ENCODE measurements around the gene ABHD14A.

Gene ABHD14A

DNA sequence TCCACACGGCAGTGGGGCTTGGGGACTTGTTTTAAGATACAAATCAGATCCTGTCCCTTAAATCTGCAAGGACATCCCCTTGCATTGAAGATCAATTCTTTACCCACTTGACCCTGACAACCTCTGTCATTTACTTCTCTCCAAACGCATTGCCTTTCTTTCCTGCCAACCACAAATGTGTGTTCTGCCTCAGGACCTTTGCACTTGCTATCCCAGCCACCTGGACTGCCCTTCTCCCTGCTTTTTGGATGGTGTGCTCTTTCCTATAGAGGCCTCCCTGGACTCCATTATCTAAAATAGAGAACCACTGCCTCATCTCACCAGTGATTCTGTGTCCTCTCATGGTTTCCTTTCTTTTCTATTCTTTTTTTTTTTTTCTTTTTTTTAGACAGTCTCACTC lies 22.3 kb downstream of the ABHD14A start:
- DNase-seq (ENCODE audit: low read depth), result no peak

DNA sequence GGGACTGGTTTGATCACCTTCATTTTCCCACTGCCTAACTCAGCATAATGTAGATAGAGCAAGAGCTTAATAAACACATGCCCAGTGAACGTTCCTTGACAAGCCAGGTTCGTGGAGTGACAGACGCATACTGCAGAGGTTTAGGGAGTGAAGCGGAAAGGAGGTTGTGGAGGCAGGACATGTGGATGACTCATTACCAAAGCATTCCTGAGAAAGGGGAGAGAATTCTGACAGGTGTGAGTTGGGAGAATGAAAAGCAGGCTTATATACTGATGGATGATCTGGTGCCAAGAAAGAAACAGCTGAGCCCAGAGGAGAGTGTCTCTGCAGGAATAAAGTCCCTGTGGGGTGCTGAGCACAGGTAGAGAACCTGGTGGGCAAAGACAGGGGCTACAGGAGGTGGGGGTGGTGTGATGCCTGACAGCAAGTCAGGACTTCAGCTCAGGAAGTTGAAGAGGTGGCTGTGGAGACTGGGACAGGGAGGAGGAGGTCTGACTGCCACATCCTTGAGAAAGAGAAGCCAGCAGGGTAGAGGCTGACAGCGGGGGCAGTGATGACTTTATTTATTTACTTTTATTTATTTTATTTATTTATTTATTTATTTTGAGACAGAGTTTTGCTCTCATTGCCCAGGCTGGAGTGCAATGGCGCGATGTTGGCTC lies 23.2 kb downstream of the ABHD14A start:
- DNase-seq (ENCODE audit: low read depth), result no peak

DNA sequence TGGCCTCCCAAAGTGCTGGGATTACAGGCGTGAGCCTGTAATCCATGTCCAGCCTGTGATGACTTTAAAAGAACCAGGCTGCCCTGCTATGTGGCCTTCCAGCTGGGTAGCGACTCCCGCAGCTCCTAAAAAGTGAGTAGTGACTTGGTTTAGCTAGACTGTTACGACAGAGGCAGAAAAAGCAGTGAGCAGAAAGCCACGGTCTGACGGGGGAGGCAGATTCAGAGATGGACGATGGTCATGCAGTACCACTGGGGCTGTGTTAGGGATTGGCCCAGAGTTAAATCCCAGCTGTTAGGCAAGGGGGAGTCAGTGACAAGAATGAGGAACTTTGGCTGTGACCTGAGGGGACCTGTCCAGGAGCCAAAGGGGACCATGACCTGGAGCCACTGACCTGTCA lies 23.9 kb downstream of the ABHD14A start:
- DNase-seq (ENCODE audit: low read depth), result no peak

DNA sequence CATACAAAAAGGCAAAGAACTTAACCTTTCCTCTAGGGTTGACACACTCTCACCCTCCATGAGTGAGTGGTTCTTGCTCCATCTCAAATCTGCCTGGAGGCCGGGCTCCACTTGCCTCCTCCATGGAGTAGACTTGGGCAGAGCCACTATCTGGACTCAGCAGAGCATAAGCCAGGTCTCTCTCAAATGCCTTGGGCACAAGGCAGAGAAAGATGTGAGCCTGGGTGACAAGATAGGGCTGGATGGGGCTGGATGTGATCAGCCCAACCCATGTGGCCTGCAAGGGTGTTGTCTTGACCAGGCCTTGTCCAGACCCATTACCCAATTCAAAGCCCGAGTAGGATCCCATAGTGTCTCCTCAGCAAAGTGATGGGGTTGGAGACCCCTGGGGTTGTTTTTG lies 25.0 kb downstream of the ABHD14A start:
- DNase-seq (ENCODE audit: low read depth), result no peak

DNA sequence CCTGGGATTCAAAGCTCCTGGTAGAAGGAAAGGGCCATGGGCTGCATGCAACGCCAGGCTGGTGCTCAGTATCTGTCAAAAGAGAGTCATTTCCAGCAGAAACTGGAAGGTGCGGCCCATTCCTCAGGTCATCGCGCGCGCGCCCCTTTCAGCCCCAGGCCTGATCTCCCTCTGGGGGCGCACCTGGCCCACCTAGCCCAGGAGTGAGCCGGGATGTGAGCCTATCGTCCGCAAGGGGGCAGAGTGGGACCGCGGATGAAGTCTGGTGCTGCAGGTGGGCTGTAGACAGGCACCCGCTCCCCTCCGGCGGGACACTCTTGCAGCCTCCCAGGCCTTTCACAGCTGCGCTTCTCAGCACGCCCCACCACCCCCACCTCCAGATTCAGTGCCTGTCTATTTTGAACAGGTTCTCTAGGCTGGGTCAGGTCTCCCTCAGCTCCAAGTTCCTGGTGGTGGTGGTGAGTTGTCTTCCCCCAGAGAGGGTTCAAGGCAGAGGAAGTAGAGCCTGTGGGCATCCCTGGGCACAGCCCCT lies 26.6 kb downstream of the ABHD14A start:
- no peak for DNase-seq (ENCODE audit: low read depth)

DNA sequence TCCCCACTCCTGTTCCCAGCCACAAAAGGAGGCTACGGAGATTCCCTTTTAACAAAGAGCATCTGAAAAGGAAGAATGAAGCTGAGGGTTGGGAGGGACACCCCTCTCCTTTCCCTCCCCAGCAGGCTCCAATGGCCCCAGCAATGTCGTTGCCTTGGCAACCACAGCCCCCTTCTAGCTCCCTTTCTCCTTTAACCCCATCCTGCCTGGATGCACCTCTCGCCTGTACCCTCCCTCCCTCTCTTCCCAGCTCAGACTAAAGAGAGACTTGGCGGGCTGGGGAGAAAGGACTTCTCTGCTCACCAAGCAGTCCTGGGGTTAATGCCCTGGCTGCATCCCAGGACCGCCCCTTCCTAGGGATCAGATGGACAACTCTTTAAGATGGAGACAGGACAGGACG lies 27.9 kb downstream of the ABHD14A start:
- DNase-seq (ENCODE audit: low read depth), result no peak

DNA sequence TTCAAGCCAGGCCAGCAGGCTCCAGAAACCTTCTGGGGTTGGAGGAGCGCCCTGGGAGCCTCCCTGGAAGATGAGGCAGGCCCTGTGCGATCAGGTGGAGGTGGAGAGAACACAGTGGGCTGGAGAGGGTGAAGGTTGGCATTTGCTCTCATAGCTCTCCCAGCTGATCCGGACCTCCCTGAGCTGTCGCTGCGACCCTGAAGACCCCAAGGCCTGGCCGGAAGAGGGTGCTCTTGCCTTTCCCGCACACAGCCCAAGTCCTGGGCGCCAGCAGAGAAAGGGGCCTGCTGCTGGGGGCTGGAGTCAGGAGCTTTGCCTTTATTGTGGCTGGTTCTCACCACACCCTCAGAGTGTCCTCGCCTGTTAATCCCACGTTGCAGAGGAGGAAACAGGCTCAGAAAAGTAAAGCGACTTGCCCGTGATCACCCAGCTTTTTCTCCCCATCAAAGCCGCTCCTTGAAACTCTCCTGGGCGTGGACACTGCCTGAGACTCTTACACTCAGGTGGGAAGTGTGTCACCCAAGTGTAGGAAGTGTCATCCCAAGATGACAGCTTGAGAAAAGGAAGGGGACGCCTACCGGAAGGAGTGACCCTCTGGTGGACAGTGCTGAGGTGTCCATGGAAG lies 29.4 kb downstream of the ABHD14A start:
- DNase-seq (ENCODE audit: low read depth), result no peak

DNA sequence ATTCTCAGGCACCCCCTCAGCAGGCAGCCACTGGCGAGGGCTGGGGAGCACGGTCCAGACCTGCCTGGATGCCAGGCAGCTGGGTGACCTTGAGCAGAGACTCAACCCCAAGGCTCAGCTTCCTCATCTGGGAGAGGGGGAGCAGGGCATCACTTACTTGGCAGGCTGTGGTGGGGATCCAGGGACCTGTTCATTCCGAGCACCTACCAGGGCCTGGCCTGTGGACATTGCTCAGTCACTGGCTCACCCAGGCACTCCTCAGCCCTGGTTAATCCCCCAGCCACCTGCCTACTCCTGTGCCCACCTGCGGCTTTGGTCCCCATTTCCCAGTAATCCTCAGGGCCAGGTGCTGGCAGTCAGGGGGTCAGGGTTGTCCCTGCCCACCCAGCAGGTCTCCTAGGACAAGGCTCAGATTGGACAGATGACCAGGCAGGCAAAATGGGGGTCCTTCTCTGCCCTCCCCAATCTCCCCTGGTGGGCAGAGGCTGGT lies 30.1 kb downstream of the ABHD14A start:
- DNase-seq (ENCODE audit: low read depth), result no peak

DNA sequence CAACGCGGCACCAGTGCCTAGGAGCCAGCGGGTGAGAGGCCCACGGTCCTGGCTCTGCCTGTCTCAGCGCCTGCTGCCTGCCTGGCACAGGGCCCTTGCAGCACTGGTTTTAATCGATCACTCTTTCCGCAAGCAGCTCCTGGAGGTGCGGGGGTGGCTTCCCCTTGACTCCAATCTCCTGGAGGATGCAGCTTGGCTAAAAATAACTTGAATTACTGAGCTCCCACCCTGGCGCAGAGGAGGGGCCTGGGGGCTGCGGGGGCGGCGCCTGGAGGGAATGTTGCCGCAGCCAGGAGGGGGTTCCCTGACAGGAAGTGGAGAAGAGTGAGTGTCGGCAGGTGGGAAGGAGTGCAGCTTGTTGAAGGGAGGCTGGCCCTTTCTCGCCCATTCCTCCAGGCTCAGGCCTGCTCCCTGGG lies 30.7 kb downstream of the ABHD14A start:
- DNase-seq (ENCODE audit: low read depth), result no peak

DNA sequence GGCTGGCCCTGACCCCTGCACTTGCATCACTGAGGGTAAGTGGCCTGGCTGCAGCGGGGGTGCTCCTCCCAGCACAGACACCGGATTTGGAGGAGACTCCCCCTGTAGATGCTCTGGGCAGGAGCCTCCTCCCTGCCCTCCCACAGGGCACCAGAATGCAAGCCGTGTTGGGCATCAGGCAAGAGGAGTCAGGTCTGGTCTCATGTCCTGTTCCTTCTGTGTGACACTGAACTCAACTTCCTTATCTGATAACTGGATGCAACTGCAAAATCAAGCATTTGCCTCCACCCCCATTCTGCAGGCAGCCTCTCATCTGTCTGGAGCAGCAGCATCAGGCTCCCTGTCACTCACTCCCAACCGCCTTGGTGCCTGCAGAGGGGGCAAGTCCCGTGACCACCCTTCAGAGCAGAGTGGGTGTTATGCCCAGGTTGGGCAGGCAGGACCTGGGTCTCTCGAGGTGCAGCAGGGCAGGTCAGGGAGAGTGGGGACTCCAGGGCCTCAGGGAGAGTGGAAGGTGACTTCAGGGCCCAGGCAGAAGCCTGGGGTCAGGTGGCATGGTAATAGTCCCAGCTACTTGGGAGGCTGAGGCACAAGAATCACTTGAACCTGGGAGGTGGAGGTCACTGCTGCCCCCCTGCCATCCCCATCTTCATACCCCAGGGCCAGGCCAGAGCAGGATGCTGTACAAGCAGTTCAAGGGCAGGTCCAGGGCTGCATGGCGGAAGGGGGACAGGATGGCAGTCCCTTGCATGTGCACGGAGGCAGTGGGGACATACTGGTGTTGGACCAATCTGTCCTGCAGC lies 31.4 kb downstream of the ABHD14A start:
- no peak for DNase-seq (ENCODE audit: low read depth)

DNA sequence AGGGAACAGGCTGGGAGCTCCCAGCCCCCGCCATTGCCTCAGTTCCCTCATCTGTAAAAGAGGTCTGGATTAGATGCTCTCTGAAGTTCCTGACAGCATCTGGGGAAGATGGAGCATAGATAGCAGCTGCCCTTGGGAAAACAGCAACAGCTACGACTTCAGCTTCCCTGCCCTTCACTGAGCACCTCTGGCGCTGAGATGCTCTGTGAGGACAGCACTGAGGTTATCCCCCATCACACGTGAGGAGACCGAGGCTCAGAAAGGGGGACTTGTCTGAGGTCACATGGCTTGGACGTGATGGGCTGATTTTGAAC lies 31.9 kb downstream of the ABHD14A start:
- DNase-seq (ENCODE audit: low read depth), result no peak

DNA sequence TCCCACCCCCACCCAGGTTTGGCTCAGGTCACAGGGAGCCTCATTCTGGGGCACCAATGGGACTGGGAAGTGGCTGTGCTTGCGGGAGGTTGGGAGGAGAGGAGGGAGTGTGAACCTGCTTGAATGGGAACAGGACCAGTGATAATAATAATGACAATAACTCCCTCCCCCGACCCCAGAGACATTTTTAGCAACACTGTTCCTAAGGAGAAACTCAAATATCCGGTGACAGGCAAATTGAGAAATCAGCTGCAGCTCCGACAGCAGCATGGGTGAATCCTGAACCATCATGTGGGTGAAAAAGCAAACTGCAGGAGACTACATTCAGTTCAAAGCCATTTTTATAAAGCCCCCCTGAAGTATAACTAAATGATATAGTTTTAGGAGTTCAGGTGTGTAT lies 32.4 kb downstream of the ABHD14A start:
- DNase-seq (ENCODE audit: low read depth), result no peak

DNA sequence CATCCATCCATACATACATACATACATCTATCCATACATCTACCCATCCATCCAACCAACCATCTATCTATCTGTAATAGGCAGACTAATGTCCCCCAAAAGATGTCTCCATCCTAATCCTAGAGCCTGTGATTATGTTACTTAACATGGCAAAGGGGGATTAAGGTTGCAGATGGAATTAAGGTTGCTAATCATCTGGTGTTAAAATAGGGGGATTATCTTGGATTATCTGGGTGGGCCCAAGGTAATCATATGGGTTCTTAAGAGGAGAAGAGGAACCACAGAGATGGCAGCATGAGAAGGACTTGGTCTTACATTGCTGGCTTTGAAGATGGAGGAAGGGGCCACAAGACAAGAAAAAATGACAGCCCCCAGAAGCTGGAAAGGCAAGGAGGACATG lies 35.6 kb downstream of the ABHD14A start:
- DNase-seq (ENCODE audit: low read depth), result no peak

DNA sequence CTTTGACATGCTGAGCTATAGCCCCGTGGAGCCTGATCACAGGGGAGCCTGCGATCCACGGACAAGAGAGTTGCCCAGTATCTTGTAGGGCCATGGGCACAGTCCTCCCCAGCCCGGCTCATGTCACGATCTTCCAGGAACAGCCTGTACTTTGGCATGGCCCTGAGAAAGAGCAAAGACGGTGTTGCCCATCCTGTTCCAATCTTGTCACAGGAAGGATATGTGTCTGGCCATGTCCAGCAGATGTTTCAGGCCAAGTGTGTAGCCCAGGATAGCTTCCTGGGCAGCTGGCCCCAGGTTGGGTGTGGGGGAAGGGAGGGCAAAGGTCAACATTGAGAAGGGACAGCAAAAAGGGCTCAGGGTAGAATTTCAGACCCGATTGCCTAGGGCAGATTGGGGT lies 37.8 kb downstream of the ABHD14A start:
- DNase-seq (ENCODE audit: low read depth), result no peak

DNA sequence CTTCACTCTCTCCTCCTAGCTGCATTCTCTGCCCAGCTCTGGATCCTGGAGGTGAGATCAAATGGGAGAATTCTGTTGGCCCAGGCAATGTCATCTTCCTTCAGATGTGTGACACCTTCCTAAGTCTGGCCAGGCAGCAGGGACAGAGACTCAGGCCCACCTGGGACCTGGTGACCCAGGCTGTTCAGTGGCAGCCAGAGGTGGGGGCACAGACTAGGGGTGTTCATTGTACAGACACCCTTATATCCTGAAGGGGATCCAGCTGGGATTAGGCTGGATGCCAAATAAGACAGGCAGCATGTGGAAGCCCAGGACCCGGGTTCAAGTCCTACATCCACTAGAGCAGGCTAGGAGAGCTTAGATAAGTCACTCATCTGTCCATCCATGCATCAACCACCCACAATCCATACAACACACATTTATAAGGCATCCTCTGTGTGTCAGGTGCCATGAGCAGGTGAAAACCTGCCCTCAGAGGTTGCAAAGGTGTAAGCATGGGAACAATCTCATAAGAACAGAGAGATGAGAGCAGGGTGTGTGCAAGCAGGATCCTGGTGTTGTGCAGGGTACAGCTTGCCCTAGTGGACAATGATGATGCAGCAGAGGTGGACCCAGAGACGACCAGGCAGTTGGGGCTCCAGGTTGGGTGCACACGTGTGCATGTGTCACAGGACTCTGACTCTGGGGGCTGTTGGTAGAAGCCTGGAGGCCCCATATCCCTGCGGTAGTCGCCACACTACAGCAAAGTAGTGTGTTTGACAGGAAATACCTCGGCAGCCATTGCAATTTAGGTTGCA lies 39.1 kb downstream of the ABHD14A start:
- DNase-seq (ENCODE audit: low read depth), result no peak

DNA sequence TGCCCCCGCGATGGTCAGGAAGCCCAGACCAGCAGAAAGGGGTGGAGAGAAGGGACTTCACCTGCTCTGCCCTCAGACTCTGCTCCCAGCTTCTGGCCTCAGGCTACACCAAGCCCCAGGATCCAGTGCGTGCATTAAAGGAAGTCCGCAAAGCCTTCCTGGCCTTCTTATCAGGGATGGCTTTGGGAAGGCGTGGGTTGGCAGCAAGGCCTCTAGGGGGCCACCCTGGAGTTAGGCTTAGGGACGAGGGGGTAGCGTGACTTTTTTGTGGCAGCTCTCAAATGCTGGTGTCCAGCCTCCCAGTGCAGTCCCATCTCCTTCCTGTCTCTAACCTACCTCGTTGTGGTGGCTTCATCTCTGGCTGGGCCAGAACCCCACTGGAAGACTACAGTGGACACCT lies 39.7 kb downstream of the ABHD14A start:
- DNase-seq (ENCODE audit: low read depth), result no peak

DNA sequence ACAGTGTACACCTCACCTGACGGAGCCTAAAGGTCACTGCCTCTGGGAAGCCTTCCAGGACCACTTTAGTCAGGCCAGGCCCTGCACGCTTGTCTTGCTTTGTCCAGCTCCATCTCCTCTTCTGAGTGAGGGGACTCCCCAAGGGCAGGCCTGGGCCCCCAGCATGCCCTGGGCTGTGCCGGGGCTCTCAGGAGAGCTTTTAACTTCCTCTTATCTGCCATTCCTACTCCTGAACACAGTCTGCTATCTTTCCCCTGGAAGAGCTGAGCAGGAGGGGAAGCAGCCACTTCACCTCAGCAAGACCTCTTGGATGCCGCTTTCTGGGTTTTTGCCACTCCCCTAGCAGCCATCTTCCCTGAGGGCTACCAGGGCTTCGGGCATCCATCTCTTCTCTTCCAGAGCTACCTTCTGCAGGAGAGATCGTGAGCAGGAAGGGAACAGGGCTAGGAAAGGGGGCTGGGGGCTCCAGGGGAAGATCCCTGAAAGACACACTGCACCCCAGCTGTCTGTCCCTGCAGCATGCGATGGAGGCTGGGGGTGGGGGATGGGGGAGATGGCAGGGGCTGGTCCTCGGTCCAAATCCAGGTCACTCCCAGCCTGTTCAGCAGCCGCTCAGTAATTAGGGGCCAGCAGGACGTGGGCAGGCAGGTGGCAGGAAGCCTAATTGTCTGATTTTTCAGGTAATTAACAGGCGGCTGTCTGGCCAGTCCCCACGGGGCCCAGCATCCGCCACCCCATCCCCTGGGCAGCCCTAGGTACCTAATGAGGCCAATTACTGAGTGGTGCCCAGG lies 40.8 kb downstream of the ABHD14A start:
- DNase-seq (ENCODE audit: low read depth), result no peak

DNA sequence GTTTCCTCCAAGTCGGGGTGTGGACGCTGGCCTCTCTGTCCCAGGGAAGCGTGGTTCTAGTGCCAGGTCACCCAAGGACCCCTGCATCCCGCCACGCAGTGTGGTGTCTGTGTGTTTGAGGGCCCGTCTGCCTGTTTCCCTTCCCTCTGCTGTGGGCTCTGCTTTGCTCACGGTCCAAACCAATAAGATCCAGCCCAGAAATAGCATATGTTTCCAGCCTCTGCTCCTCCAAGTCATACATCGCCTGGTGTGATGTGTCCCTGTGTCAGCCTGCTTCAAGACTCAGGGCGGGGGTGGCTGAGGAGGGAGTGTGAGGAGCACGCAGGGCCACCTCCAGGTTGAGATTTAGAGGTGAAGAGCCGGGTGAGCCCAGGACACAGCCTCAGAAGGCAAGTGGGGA lies 42.7 kb downstream of the ABHD14A start:
- no peak for DNase-seq (ENCODE audit: low read depth)

DNA sequence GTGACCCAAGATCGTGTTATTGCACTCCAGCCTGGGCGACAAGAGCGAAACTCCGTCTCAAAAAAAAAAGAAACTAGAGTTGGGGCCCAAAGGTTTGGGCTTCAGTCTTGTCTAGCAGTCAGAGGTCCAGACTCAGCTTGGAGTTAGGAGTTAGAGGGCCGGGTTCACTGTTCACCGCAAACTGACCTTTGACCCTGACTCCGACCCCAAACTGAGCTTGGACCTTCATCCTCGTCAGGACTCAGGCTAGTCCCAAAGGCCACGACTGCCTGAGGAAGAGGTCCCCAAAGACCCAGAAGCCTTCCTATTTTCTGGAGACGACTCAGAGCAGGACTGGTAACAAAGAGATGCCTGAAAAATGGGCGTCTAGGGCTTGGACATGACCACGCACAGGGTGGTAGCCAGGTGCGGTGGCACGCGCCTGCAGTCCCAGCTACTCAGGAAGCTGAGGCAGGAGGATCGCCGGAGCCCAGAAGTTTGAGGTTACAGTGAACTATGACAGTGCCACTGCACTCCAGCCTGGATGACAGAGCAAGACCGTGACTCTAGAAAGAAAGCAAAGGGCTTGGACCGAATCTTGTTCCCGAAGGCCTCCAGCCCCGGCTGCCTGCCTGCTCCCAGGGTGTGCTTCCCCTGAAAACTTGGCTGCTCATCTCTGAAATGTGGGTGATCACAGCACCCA lies 43.6 kb downstream of the ABHD14A start:
- no peak for DNase-seq (ENCODE audit: low read depth)

DNA sequence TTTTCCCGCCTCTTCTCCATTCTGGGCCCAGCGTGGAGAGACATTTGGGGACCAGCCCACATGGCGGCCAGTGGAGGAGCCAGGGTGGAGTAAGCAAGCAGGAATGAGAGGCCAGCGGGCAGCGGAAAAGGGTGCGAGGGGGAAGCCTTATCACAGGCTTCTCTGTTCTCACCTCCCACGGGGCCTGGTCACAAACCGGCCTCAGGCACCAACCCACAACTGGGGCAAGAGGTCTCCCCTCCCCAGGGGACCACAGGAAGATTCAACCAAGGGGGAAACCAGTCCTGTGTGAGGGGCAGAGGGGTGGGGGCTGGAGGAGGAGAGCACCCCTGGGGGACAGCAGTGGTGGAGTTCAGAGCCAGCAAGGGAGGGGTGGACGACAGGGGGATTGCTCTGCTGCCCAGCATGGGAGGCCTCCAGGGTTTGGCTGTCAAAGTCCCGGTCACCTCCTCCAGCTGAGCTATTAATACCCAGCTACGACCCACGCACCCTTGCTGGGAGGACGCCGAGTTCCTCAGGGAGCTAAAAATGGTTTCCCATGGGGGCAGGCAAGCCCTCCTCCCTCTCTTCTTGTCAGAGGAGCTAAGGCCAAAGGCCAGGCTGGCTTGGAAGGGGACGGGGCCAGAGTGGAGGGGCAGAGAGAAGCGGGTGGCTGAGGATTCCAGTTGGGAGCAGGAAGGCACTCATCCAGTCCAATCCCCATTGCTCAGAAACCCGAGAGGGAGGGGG lies 44.7 kb downstream of the ABHD14A start:
- no peak for DNase-seq (ENCODE audit: low read depth)

Data from GM04503 (cell line).